CD4-positive, alpha-beta T cell treated with Interleukin-15 for 4 hours (primary cell): ENCODE measurements around the gene DESI1.
A peak's percentile ranks its signal among the peaks of the same experiment; 100 is the strongest.
"Not testable (repeated sequence)": the region's sequence is repeated elsewhere in the genome, so short reads cannot be mapped to it uniquely, and the experiment has no call there.

Experiments
- DNase-seq: peaks from one replicate; pipeline ENCODE4 v3.0.0-alpha.2; 2020; ENCODE audit warnings: low spot score

Gene DESI1

DNA sequence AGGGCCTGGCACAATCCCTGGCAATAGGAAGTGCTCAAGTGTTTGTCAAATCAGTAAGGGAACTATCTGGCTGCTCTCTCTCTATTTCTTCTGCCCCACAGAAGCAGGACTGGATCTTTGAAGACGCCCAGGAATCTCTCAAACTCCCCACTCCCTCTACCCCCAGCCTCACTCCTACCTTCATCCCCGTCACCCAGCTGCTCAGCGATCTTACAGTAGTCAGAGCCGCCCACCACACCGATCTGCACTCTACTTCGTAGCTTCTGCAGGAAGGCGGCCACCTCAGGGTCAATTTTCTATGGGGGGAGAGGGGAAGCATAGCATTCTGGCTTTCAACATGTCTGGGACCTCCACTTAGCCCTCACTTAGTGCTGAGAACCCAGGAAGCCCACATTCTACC, 34.9 kb downstream of the DESI1 start:
- no peak for DNase-seq

DNA sequence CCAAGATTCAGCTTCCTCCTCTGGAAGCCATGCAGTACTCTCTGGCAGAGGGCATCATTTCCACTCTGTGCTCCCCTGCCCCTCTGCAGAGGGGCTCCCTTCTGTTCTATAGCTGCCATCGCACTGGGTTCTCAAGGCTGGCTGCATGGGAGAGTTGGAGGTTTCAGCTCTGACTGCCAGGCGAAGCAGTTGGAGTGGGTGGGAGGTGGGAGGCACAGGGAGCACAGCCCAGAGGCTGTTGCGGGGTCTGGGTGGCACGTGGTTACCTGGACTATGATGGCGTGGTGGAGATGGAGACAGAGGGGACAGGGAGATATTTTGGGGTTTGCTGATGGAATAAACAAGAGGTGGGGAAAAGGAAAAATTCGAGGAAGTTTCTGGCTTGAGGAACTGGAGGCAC, 36.0 kb downstream of the DESI1 start:
- DNase-seq, result no peak

DNA sequence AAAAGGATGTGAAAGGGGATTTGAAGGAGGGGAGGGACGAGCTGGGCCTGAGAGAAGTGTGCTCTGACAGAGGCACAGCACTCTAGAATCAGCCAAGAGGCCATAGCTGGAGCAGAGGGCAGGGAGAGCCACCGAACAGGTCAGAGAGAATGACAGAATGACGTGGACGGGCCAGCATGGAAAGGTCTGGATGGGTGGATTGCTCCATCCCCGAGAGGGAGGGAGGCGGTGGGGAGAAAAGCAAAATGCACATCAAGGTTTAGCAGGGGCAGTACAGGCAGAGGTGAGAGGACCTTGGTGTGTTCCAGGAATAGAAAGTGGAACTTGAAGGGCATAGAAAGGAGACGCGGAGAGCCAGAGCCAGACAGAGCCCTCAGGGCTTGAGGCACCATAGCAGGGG, 38.1 kb downstream of the DESI1 start:
- DNase-seq, result no peak

DNA sequence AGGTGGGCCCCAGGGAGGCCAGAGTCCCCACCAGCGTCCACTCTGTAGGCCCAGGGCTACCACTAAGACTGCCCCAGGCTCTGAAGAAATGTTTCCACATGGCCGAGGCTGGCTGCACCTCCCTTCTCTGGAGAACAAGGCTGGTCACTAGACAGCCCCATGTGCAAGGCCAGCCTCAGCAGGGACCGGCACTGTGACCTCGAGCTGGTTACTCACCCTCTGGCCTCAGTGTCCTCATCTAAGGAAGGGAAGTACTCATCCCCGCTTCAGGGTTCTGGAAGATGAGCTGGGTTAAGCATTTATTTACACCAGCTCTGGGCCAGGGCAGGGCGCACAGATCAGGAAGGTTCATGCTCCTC, 40.9 kb downstream of the DESI1 start:
- DNase-seq, result no peak

DNA sequence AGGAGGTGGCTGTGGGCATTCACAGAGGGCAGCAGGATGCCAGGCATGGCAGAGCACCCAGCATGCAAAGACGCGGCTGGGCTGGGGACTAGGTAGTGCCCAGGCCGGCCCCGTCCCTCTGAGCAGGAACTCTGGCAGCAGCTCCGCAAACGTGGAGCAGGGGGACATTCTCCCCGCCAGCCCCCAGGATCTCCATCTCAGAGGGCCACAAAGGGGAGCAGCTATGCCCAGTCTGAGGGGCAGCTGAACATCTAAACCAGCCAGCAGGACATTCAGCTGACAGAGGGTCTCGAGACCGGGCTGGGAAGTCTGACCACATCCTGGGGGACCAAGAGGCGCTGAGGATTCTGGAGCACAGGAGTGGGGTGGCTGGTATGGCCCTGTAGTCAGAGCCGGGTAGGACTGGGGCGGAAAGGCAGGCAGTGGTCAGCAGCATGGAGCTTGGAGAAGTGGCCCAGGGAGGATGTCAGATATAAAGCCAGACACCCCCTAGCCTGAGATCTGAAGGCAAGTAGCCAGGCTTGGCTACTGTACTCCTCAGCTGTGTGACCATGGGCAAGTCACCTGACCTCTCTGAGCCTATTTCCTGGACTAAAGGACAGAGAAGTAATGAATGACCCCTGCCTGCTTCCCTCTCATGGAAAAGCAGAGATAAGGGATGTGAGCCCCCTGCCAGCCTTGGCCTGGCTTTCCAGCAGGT, 41.4 kb downstream of the DESI1 start:
- DNase-seq, result no peak

DNA sequence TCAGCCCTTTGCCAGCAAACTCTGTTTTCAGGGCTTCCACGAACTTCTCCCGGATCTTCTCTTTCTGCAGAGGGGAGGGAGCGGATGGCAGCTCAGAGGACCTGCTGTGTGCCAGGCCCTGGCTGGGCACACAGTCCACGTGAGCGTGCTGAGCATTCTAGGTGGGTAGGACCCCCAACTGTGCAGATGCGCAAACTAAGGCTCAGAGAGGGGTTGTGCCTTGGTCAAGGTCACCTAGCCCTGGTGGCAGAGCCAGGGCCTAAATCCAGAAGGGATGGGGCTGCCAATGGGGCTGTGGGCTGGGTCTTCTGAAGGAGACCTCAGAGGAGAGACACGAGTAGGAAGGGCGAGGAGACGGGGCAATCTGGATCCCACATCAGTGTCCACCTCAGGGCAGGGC, 42.0 kb downstream of the DESI1 start:
- DNase-seq, result no peak

DNA sequence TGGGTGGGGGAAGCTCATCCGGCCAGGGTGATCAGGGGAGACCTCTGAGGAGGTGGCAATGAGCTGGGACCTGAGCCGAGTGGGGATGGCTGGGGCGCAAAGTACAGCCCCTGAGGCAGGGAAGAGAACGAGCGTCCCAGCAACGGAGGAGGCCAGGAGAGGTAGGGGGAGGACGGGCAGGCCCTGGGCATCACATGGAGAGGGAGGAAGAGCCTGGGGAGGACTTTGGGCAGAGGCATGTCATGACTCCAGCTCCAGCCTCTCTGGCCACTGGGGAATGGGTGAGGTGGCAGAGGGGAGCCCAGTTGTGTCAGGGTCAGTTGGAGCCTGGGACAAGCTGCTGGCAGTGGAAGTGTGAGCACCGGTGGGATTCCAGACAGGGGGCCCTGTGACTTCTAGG, 42.7 kb downstream of the DESI1 start:
- DNase-seq, result no peak

DNA sequence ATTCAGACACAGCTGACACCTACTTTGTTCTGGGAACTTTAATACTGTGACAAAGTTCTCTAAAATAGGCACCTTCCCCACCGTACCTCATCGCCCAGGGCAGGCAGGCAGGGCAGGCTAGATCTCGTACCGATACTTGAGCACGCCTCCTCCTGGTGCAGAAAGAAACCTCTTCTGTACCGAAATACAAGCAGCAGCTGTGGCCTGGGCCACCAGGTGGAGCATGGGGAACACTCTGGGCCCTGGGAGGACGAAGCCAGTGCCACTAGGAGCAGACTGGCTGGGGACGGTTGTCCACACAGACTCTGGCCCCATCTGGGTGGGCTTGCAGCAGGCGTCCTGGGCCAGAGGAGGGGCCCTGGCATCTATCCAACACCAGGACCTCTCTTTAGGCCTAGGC, 44.0 kb downstream of the DESI1 start:
- peak; percentile 13 for DNase-seq

DNA sequence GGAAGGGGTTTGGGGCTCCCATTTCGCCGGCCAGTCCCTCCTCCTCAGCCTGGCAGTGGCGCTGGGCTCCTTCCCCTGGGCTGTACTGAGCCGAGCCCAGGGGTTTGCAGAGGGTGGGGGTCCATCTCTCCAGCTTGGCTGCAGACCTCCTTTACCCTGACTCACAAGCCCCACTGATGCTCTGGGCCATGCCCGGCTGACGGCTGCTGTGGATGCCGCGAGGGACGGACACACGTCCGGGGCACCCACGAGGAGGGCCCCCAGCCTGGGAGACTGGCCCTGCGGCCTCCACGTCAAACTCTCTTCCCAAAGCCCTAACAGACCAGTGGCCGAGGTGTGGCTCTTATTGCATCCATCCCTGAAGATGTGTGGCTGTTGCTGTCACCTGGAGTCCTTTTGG, 45.3 kb downstream of the DESI1 start:
- DNase-seq, result no peak

DNA sequence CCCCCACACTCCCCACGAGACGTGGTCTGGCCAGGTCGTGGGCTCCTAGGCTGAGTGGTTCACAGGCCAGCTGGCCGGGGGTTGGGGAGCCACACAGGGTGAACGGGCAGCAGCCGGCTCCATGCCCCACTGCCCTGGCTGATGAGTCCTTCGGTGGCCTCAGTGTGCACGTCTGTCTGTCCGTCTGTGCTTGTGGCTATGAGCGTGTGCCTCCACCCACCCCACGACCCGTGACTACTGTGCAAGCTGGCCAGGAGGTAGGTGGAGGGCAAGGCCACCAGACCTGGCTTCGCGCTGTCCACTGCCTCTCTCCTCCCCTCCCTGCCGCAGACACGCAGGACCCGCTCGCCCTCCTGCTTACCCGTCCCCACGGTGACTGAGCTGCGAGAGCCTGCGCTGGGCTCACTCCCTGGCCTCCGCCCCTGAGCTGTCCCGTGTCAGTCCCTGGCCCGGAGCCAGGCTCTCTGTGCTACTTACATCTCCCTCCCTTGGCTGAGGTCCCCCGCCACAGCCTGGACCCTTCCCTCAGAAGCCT, 45.9 kb downstream of the DESI1 start:
- no peak for DNase-seq

DNA sequence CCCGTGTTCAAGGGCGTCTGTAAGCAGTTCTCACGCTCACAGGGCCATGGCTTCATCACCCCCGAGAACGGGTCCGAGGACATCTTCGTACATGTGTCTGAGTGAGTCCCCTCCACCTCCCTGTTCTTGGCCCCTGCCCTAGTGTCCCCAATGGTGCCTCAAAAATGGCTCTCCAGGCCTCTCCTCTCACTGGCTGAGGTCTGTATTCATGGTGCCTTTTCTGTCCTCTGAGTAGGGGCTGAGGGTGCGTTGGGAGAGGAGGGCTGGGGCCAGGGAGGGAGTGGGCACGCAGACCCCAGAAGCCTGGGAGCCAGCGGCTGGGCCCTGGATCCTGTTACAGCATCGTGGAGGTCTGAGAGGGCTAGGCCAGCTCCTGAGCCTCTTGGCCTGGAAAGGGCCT, 47.2 kb downstream of the DESI1 start:
- DNase-seq, result no peak

DNA sequence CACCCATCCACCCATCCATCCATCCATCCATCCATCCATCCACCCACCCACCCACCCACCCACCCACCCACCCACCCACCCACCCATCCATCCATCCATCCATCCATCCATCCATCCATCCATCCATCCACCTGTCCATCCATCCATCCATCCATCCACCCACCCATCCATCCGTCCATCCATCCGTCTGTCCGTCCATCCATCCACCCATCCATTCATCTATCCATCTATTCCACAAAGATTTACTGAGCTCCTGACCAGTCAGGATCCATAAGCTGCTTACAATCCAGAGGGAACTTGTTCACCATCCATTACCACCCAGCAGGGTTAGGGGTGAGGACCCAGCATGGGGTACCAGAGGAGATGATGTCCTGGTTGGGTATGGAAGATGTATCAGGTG, 48.5 kb downstream of the DESI1 start:
- not testable (repeated sequence) for DNase-seq

DNA sequence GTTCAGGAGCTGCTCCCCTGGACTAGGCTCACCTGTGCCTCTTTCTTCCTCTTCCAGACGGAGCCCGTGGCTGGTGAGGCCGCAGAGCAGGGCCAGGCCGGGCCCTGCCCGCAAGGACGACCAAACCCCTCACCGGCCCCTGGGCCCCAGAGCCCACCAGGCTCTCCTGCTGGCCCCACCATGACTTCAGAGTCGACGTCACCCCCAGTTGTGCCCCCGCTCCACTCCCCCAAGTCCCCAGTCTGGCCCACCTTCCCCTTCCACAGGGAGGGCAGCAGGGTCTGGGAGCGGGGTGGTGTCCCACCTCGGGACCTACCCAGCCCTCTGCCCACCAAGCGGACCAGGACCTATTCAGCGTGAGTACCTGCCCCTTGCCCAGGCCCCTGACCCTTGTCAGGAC, 49.1 kb downstream of the DESI1 start:
- DNase-seq, result no peak

DNA sequence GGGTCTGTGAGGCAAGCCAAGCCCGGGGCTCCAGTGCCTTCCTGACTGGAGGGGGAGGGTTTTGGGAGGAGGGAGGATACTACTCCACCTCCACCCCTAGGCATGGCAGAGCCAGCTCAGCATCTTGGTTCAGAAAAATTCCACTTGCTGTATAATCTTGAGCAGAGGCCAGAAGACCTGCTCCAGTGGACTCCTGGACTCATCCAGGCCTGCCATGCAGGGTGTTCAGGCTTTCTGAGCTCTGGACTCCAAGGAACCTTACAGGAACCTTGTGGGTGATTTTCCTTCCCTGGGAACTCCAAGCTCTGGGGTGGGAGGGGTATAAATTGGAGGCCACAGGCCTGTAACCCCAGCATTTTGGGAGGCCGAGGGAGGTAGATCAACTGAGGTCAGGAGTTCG, 50.6 kb downstream of the DESI1 start:
- DNase-seq, result no peak

DNA sequence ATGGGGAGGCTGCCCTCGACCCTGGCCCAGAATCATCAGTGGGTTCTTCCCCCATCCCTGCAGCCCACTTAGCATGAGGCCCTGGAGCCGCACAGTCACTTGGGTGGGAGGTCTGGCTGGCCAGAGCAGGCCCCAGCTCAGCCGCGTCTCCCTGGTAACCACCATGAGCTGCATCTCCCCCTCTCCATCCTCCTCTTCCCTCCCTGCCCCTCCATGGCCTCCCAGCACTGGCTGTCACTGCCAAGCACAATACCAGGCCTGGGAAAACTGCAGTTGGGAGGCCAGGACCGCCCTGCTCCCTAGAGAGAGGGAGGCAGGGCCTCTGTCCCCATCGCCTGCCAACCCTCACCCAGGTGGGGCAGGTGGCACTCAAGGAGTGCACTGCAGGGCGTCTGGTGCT, 52.0 kb downstream of the DESI1 start:
- no peak for DNase-seq

DNA sequence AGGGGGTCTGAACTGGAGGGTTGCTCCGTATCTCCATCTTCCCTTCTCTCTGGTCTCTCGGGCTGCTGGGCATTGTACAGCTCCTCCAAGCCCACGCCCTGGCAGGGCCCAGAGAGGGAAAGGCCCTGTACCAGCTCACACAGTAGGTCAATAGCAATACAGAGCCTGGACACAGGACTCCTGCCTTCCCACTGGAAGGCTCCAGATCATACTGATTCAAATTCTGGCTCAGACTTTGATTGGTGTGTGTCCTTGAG, 53.4 kb downstream of the DESI1 start:
- no peak for DNase-seq

DNA sequence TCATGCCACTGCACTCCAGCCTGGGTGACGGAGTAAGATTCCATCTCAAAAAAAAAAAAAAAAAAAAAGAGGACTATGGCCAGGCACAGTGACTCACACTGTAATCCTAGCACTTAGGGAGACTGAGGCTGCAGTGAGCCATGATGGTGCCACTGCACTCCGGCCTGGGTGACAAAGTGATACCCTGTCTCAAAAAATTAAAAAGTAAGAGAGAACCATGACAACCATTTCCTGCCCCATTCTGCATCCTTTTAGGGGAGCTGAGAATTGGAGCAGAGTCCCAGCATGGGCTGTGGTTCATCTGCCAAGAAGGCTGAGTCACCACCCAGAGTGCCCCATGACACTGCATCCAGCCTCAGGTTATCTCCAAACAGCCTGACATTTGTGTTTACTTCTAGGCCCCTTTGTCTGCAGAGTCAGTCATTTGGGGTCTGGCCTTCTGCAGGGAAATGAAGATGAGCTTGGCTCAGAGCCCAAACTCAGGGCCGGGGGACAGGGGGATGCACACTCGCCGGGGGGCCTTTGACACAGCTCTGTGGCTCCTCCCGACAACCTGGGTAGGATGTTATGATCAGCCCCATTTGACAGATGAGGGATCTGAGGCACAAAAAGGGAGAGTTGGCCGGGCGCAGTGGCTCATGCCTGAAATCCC, 55.3 kb downstream of the DESI1 start:
- DNase-seq, result no peak

DNA sequence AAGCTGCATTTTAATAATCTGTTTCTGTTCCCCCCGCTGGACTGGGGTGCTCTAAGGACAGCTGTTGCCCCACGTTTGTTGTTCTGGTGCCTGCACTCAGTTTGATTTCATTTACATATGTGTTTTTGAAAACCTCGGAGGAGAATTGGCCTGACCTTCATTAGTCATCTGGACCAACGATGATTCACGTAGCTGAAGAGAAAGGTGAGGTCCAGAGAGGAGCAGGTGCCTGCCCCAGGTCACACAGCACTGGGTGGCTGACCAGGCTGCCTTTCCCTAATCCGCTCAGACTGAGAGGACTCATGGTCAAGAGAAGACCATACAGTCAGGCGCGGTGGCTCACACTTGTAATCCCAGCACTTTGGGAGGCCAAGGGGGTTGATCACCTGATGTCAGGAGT, 56.3 kb downstream of the DESI1 start:
- DNase-seq, result no peak

DNA sequence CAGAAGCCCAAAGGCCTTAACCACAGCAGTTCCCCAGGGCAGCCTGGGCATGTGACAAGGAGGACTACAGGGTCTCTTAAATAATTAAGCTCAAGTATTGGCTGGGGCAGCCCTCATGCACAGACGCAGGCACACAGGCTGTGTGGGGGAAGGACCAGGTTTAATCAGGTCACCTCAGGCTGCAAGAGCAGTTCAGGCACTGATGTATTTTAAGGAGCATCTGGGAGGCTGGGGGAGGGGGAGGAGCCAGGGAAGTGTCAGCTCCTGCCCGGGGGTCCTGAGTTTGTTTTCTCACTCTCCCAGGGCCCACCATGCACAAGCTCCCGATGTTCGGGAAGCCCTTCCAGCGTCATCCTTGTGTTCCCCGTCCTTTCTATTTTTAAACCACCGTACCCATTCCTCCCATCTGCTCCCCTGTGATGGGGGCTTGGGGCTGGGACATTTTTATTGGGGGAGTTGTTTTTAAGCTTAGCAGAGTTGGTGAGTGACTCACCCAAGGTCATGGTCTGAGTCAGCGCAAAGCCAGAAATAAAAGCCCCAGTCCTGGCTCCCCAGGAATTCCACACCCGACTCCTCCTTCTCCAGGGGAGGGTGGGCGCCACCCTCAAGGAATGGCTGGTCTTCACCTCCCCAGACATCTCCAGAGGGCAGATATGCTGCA, 57.7 kb downstream of the DESI1 start:
- no peak for DNase-seq

DNA sequence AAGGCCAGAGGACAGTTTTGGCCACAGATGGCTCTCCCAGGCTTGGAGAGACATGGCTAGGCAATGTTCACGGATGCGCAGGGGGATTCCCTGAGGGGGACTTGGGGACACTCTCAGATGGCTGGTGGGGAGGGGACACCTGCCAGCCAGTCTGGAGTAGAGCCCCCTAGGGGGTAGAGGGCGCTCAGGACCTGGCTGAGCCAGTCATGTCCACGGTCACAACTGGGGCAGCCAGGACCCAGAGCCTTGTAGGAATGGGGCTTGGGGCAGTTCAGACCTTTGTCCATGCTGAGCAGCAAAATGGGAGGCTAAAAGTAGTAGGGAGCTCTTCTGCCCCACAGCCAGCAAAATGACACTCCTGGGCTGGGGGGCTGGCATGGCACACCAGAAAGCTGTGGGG, 58.4 kb downstream of the DESI1 start:
- no peak for DNase-seq

DNA sequence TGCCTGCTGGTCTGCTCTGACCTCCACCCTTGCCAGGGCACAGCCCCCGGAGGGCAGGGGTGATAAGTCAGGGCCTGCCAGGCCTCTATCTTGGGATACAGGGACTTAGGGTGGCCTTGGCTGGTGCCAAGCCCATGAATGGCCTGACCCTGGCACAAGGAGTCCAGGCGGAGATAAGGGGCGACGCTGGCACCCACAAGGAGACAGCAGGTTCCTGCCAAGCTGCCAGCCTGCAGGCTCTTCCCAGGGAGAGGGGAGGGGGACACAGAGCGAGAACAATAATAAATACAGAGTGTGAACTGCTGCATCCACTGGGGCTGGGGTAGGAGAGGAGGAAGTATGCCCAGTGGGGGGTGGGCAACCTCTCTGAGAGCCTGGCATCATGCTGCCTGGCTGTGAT, 59.1 kb downstream of the DESI1 start:
- no peak for DNase-seq

DNA sequence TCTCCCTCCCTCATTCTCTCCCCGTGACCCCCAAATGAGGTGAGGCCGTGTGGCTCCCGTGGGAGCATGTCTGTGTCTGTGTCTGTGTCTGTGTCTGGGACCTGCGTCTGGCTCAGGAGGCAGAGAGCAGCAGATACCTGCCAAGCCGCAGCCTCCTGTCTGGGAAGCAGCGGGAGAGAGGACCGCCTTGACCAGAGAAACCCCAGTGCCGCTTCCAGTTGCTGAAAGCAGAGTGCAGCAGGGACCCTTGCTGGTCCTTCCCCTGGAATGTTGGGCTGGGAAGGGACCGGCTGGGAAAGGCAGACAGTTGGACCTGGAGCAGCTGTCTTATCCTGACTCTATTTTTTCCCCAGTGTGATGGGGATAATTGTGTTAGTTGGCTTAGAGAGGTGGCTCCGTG, 59.5 kb downstream of the DESI1 start:
- no peak for DNase-seq

DNA sequence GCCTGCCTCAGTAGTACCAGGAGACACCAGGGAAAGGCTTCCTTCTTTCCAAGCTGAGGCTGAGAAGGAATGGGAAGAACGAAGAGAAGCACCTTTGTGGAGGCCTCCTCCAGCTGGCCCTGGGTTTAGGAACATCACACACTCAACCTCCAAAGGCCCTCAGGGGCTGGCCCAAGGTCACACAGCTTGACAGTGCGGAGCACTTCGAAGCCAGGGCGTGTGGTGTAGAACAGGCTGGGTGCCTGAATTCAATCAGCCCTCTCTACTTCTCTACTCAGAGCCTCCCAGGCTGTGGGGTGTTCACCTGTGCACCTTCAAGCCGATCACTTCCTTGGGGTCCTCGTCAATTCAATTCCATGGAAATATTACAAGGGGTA, 60.8 kb downstream of the DESI1 start:
- no peak for DNase-seq

DNA sequence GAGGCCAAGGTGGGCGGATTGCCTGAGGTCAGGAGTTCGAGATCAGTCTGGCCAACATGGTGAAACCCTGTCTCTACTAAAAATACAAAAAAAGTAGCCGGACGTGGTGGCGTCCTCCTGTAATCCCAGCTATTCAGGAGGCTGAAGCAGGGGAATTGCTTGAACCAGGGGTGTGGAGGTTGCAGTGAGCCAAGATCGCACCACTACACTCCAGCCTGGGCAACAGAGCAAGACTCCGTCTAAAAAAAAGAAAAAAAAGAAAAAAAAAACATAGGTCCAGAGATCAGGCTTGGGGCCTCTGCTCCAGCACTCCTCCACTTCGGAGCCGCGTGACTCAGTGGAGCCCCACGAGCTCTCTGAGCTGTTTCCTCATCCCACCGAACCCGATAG, 62.6 kb downstream of the DESI1 start:
- DNase-seq, result not testable (repeated sequence)
